ENCODE results near the gene CDKL5.
A peak's percentile ranks its signal among the peaks of the same experiment; 100 is the strongest.
"Not testable (repeated sequence)": the region's sequence is repeated elsewhere in the genome, so short reads cannot be mapped to it uniquely, and the experiment has no call there.

The CDKL5 gene

DNA sequence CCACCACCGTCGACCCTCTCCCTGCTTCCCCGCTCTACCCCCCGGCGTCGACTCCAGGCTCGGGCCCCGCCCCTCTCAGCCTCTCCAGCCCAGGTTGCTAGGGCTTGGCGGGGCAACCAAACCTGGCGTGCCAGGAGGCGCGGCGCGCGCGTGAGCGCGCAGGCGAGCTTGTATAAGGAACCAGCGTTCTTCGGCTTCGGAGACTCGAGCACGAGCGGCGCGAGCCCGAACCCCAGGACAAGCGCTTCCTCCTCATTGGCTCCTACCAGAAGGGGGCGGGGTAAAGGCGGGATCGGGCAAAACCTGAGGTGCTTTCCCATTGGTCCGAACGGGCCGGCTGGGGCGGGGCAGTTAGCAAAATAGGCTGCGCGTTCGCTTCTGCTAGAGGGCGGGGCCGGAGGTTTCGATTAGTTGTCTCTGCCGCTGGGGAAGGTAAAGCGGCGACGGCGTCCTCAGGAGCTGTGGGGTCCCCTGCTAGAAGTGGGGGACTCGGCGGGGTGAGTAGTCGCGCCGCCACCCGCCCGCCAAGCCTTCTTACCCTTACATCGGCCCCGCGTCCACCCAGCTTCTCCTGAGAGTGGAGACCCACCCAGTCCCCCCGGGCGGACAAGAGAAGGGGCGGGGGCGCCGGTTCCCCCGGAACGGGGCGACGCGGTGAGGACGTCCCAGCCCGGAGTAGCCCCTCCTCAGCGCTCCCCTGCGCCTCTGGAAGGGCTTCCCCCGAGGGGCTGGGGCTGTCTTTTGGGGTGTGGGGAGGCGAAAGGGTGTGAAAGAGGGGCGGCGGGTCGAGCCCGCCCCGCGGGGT is at the start of gene CDKL5:
Gene CDKL5, plus strand, starts transcription at position 410 of the 805 bp plus-strand sequence. CDS start 81,489 bp downstream, outside the sequence.
- peak within 1 kb of the TSS; percentile 68 for H3K4me3 ChIP-seq (ENCODE audit: low read depth, low read length)

DNA sequence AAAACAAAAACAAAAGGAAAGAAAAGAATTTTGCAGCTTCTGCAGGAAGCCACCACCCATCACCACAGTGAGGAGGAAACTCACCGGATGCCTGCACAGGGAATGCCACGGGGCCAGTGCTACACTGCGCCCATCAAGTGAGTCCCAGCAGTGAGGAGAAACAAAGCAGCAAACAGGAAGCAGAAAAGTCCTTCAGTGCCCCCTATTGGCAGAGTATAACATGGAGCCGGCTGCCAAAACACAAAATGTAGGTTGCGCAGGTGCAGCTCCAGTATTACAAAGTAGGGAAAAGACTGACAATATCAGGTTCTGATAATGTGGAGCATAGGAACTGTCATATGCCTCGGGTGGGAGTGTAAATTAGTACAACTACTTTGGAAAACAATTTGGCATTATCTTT is 47.6 kb upstream of the CDKL5 start:
- no peak overlapping the region for H3K4me3 ChIP-seq (ENCODE audit: low read depth, low read length)

GRCh38 chrX:18389966-18390365 is 35.4 kb upstream of the CDKL5 start:
- H3K4me3 ChIP-seq (ENCODE audit: low read depth, low read length), result no peak overlapping the region

GRCh38 chrX:18390941-18391538 is 34.4 kb upstream of the CDKL5 start:
- H3K4me3 ChIP-seq (ENCODE audit: low read depth, low read length), result no peak overlapping the region

GRCh38 chrX:18394477-18394876 is 30.9 kb upstream of the CDKL5 start:
- no peak overlapping the region for H3K4me3 ChIP-seq (ENCODE audit: low read depth, low read length)

DNA sequence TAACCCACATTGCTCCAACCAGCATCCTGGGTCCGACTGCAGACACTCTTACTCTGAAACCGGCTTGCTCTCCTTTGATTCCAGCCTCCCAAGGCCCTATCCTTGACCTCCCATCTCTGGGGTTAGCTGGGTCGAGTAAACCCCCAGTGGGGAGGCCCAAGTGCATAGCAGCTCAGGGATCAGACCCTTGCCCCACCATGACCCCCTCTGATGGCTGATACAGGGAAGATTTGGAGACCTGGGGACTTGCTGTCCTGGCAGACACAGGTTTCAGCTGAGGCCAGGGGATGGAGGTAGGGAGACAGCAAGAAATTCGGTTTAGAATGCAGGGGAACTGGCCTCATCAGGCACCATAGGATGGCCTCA is 23.6 kb upstream of the CDKL5 start:
- H3K4me3 ChIP-seq (ENCODE audit: low read depth, low read length), result no peak overlapping the region

DNA sequence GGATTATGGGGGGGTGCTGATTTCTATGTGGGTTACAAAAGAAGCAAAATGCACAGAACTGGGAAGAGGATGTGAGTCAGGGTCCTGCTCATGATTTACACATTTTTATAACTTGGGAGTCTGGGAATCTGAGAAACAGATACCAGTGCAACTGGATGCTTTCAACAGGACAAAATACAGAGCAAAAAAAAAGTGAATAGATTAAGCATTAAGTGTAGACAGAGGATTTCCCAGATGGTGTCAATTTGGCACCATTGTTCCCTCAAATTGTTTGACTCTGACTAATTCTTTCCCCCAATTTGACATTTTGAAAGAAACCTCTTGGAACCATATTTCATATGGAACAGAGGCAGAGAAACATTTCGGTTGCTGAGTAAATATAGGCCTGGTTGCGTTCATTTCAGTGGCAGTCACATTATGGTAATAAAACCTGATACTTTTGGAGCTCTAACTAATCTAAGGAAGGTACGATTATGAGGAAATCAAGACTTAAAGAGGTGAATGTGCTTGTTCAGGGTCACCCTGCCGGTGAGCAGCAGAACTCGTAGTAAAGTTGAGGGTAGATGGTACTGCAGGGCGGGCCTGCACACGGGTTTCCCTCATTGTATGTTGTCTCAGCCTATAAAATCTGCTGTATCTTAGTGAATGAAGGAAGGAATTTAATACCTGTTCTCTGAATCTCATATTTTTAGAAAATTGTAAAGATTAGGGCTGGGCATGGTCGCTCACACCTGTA is 18.7 kb upstream of the CDKL5 start:
- no peak overlapping the region for H3K4me3 ChIP-seq (ENCODE audit: low read depth, low read length)

DNA sequence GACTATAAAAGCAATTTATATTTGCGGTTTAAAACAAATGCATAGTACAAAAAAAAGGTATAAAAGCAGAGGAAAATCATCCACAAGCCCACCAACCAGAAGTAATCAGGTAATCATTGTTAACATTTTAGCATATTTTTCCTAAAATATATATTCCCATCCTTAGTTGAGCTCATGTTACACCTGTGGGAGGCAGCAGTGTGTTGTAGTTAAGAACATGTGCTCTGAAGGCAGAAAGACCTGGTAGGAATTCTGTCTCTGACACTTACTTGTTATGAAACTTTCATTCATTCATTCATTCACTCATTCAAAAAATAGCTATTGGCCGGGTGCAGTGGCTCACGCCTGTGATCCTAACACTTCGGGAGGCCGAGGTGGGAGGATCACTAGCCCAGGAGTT is 15.4 kb upstream of the CDKL5 start:
- no peak overlapping the region for H3K4me3 ChIP-seq (ENCODE audit: low read depth, low read length)

- H3K4me3 ChIP-seq (ENCODE audit: low read depth, low read length), result no peak overlapping the region
These were observed 10.0 kb upstream of the CDKL5 start for GRCh38 chrX:18415386-18415785.

GRCh38 chrX:18422325-18422724 is 3.1 kb upstream of the CDKL5 start:
- H3K4me3 ChIP-seq (ENCODE audit: low read depth, low read length), result no peak overlapping the region

- H3K4me3 ChIP-seq (ENCODE audit: low read depth, low read length), result no peak overlapping the region
These were observed 2.5 kb upstream of the CDKL5 start for GRCh38 chrX:18422886-18423285.

DNA sequence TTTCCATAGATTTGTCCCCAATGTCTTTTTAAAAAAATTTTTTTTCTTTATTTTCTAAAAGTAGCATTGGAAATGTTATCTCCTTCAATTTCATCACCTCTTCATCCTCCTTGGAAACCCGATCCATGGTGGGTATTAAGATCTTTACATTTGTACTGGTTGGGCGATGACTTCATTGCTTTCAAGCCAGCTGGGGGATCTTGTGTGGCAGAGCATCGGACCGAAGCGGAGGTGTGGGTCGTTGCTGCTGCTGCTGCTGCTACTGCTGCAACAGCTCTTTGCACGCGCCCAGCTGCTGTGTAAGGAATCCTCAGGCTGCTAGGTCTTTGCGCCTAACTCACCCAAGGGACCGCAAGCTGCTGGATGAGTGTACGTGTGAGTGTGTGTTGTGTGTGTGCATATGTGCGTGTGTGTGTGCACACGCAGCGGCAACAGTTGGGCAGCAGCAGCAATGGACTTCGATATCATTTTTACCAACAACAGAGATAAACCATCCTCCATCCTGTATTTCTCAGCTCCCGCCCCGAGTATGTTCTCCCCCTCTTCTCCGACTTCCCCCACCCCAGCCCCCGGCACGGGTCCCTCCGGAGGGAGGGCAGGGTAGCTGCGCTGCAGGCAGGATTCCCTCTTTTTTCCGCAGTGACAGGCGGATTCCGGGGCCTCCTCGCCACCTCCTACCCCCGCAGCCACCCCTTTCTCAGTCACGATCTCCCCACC is 768 bp upstream of the CDKL5 start:
- H3K4me3 ChIP-seq (ENCODE audit: low read depth, low read length), result peak overlapping the region; percentile 68

GRCh38 chrX:18426004-18426320 is 554 bp downstream of the CDKL5 start:
- peak overlapping the region; percentile 63 for H3K4me3 ChIP-seq (ENCODE audit: low read depth, low read length)

GRCh38 chrX:18428006-18428405 is 2.6 kb downstream of the CDKL5 start:
- peak overlapping the region; percentile 4 for H3K4me3 ChIP-seq (ENCODE audit: low read depth, low read length)

DNA sequence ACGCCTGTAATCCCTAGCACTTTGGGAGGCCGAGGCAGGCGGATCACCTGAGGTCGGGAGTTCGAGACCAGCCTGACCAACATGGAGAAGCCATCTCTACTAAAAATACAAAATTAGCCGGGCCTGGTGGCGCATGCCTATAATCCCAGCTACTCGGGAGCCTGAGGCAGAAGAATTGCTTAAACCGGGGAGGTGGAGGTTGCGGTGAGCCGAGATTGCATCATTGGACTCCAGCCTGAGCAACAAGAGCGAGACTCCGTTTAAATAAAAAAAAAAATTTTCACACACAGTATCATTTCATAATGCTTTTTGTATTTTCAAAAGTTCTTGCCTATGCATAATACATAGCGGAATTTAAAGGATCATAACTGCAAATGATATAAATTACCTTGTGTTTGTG is 7.9 kb downstream of the CDKL5 start:
- not testable (repeated sequence) for H3K4me3 ChIP-seq (ENCODE audit: low read depth, low read length)

DNA sequence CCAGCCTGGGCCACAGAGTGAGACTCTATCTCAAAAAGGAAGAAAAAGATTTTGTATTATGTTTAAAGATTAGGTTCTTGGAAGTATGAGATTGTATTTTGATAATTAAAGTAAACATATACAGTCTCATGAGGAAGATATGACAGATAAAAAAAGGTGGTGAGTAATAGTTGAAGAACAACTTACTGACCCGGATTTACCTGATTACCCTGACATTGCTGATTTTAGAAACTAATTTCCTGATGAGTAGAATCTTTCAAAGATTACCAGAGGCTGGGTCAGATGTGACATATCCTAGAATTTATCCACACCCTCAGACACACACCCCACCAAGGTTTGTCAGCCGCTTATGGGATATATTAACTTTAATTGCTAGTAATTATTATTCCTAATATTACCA is 9.5 kb downstream of the CDKL5 start:
- H3K4me3 ChIP-seq (ENCODE audit: low read depth, low read length), result no peak overlapping the region

GRCh38 chrX:18436017-18436416 is 10.6 kb downstream of the CDKL5 start:
- H3K4me3 ChIP-seq (ENCODE audit: low read depth, low read length), result no peak overlapping the region

DNA sequence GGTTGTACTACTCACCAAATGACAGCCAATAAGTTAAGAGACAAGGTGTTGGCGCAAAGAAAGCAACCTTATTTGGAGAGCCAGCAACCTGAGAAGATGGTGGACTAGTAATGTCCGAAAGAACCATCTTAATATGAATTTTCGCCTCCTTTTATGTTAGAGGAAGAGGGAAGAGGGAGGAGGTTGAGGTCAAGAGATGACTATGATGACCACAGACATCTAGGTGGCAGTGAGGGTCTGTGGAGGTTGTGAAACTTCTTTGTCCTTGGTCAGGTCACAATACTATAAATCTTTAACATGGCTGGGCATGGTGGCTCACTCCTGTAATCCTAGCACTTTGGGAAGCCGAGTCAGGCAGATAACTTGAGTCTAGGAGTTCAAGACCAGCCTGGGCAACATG is 15.4 kb downstream of the CDKL5 start:
- no peak overlapping the region for H3K4me3 ChIP-seq (ENCODE audit: low read depth, low read length)

DNA sequence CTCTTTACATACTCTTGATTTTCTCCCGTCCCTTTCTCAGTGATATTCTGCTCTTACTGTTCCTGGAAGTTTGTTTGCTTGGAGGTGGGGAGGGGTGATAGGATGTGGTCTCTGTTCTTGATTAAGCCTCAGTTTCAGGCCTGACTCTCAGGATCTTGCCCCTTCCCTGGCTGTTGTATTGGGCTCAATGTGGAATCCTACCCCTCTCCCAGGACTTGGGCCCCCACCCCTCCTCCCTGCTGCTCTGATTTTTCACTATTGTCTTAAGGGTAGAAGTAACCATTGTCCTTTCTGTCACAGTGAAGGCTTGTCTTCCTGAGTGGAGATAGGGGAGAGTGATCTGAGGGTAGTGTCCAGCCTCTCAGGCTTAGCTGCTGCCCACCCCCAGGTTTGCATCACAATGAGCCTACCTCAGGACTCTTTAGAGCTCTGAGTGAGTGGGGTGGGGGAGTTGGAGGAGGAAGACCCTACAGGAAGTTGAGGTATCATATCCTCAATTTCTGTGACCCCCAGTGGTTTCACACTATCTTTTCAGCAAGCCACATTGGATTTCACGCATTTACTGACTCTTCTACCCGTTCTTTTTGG is 16.5 kb downstream of the CDKL5 start:
- H3K4me3 ChIP-seq (ENCODE audit: low read depth, low read length), result no peak overlapping the region

DNA sequence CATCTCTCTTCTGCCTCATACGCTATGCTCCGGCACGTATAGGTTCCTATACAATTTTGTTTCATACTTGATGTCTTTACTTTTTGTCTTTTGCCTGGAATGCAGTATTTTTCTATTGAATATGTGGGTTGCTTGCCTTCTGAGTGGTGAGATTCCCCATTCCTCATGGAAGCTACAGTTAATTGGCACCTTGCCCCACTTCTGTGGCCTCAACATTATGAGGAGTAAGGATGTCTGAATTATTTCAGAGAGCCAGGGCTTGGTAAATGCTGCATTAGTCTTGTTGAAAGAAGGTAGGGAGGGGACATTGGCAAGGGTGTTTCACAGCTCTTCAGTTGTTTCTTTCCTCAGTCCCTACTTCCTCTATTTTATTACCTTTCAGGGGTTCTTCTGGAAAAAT is 23.0 kb downstream of the CDKL5 start:
- H3K4me3 ChIP-seq (ENCODE audit: low read depth, low read length), result no peak overlapping the region

DNA sequence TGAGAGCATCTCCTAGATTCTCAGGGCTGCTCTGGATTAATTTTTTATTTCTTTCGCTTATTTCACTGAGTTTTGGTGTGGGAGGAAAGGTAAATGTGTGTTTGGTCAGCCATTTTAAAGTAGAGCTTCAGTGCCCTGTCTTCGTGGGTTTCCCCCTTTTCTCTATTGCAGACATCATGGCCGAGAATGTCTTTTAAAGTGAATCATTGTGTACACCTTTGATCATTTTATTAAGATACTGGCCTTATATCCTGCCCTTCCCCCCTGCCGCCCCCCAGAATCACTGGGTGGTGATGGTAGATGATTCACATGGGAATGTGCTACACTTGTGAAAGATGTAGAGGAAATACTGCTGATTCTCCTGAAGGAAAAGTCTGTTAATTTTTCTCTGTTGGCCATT is 23.8 kb downstream of the CDKL5 start:
- H3K4me3 ChIP-seq (ENCODE audit: low read depth, low read length), result no peak overlapping the region

Measured in iPS-11a (cell line).